Measurements from ENCODE around the gene IL1RAPL2.

DNA sequence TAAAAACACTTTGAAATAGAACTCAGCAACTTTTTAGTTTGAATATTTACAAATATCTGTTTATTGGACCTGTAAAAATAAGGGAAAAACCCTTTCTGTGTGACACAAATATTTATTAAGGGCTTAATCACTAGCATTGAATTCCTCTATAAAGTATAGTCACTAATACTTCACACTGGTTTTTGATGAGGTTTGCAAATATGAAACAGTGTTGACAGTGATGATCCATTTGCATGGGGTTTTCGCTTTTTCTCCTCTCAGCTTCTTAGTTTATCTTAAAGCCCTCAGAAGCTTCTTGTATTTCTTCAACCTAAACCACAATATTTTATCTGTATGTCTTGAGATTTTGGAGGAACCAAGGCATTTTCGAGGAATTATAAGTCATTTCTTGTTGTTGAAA lies 751.1 kb downstream of the IL1RAPL2 start:
- TF ChIP-seq YY1 (IDR thresholded peaks at IDR 0.05; ENCODE audit: insufficient read depth, insufficient read length) = no peak
- TF ChIP-seq ZNF274 (IDR thresholded peaks at IDR 0.05; ENCODE audit: low read depth, low read length) = no peak

Data from NT2/D1 (cell line).